ENCODE measurements around the gene PRR32. TPM values are rescaled to one million over a fixed set of nuclear protein-coding genes. Genes with fewer than 3 reads are reported as not detected.

Gene PRR32
- total and polyA plus RNA-seq, 9 of the 15 experiments (the other 6 are each of a cell fraction or from before 2014, with no cell fraction given) = not detected

DNA sequence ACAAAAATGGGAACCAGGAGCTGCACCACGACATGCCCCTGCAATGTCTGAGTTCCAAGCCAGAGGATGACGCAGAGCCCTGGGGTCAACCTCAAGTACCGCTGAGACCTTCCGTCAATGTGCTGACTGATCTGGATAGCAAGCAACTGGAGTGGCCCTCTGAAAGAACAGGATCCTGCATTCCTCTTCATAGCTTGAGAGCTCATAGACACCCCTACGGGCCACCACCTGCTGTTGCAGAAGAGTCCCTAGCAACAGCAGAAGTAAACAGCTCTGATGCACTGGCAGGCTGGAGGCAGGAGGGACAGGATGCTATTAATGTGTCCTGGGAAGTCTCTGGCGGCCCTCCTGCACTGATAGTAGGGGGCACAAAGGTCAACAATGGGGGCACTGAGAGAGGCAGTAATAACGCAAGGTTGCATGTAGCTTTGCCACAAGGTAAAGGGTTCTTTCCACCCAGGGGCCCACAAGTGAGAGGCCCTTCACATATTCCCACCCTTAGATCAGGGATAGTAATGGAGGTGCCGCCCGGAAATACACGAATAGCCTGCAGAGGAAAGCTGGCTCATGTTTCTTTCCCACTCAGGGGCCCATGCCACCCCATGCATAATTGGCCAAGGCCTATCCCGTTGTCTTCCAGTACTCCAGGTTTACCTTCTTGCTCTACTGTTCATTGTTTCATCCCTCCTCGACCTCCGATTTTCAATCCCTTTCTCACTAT is 1.3 kb downstream of the PRR32 start:
- Histone ChIP-seq H3K9ac (ENCODE audit: insufficient read depth in 1 of 2, low read depth in 2 of 2, low read length in 2 of 2) (no peak overlapping the region), H3K4me3 (no peak overlapping the region), H4K20me1 (replicated peaks; ENCODE audit: control insufficient read depth, insufficient read depth, low read length) (no peaks in the 10 kb centered on the region), H3K79me2 (ENCODE audit: control insufficient read depth, insufficient read depth, low read length) (no peaks in the 10 kb centered on the region), H3K36me3 (ENCODE audit: control insufficient read depth, insufficient read depth, low read length) (no peaks in the 10 kb centered on the region), H3K9me1 (ENCODE audit: control insufficient read depth, insufficient read depth, low read length) (no peaks in the 10 kb centered on the region), H2AFZ (ENCODE audit: low read depth, low read length) (no peak overlapping the region), H3K4me2 (ENCODE audit: insufficient read depth, low read length) (no peak overlapping the region), H3K27ac (ENCODE audit: extremely low read depth, low read depth, low read length) (no peak overlapping the region), H3K27me3 (ENCODE audit: control insufficient read depth in 2 of 2, insufficient read depth in 2 of 2, low read length in 2 of 2) (no peaks in the 10 kb centered on the region), H3K4me1 (replicated peaks in 1 of 2; ENCODE audit: control insufficient read depth in 2 of 2, insufficient read depth in 2 of 2, low read length in 2 of 2) (no peaks in the 10 kb centered on the region), H3K9me3 (replicated peaks; ENCODE audit: control insufficient read depth, insufficient read depth, low read depth, low read length) (no peaks in the 10 kb centered on the region)
- ChIA-PET POLR2A (interaction anchor here (0.5 kb wide), 1 partner anchor 72 kb away, joined by 4 read pairs; no protein-coding TSS in a partner anchor), CTCF (ENCODE audit: low intra/inter-chr PET ratio) (no interaction called here)
- no peak for TF ChIP-seq SIN3B (IDR thresholded peaks at IDR 0.05; ENCODE audit: low read depth)
- TF ChIP-seq, protein P1, sequence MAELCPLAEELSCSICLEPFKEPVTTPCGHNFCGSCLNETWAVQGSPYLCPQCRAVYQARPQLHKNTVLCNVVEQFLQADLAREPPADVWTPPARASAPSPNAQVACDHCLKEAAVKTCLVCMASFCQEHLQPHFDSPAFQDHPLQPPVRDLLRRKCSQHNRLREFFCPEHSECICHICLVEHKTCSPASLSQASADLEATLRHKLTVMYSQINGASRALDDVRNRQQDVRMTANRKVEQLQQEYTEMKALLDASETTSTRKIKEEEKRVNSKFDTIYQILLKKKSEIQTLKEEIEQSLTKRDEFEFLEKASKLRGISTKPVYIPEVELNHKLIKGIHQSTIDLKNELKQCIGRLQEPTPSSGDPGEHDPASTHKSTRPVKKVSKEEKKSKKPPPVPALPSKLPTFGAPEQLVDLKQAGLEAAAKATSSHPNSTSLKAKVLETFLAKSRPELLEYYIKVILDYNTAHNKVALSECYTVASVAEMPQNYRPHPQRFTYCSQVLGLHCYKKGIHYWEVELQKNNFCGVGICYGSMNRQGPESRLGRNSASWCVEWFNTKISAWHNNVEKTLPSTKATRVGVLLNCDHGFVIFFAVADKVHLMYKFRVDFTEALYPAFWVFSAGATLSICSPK (IDR thresholded peaks at IDR 0.05; ENCODE audit: borderline replicate concordance) = no peak
- TF ChIP-seq ZNF699 (CRISPR knock-in tag; IDR thresholded peaks at IDR 0.05; ENCODE audit: insufficient replicate concordance) = no peak
- TF ChIP-seq SREBF1 (IDR thresholded peaks at IDR 0.05; ENCODE audit: borderline replicate concordance, low read depth, low read length) = no peak
- TF ChIP-seq, protein P2, sequence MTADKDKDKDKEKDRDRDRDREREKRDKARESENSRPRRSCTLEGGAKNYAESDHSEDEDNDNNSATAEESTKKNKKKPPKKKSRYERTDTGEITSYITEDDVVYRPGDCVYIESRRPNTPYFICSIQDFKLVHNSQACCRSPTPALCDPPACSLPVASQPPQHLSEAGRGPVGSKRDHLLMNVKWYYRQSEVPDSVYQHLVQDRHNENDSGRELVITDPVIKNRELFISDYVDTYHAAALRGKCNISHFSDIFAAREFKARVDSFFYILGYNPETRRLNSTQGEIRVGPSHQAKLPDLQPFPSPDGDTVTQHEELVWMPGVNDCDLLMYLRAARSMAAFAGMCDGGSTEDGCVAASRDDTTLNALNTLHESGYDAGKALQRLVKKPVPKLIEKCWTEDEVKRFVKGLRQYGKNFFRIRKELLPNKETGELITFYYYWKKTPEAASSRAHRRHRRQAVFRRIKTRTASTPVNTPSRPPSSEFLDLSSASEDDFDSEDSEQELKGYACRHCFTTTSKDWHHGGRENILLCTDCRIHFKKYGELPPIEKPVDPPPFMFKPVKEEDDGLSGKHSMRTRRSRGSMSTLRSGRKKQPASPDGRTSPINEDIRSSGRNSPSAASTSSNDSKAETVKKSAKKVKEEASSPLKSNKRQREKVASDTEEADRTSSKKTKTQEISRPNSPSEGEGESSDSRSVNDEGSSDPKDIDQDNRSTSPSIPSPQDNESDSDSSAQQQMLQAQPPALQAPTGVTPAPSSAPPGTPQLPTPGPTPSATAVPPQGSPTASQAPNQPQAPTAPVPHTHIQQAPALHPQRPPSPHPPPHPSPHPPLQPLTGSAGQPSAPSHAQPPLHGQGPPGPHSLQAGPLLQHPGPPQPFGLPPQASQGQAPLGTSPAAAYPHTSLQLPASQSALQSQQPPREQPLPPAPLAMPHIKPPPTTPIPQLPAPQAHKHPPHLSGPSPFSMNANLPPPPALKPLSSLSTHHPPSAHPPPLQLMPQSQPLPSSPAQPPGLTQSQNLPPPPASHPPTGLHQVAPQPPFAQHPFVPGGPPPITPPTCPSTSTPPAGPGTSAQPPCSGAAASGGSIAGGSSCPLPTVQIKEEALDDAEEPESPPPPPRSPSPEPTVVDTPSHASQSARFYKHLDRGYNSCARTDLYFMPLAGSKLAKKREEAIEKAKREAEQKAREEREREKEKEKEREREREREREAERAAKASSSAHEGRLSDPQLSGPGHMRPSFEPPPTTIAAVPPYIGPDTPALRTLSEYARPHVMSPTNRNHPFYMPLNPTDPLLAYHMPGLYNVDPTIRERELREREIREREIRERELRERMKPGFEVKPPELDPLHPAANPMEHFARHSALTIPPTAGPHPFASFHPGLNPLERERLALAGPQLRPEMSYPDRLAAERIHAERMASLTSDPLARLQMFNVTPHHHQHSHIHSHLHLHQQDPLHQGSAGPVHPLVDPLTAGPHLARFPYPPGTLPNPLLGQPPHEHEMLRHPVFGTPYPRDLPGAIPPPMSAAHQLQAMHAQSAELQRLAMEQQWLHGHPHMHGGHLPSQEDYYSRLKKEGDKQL (CRISPR knock-in tag; IDR thresholded peaks at IDR 0.05; ENCODE audit: borderline replicate concordance) = no peak
- ATAC-seq (no peak), FAIRE-seq (no peak), DNase-seq (ENCODE audit: extremely low read depth in 1 of 4, low spot score in 3 of 4) (no peak)
- no TSS peak for BruUV-seq (replicated peaks)
- in situ Hi-C loops (cut with MboI) = no loop called here
- intact Hi-C loops (cut with micrococcal nuclease) = no loop called here
- 2% methylated on average over 10 of the region's 13 CpGs for WGBS (ENCODE audit: insufficient coverage, low coverage, missing lambda C conversion rate)
